HEK293 (cell line): ENCODE measurements around the gene EIF4G3.
A peak's percentile ranks its signal among the peaks of the same experiment; 100 is the strongest.

Experiments used
- CTCF ChIA-PET: fragments of 350-600 bp; formaldehyde crosslinking; extraction: SDS; loops from one replicate; lab custom pipeline; 2021; ENCODE audit warnings: antibody characterized with exemption; lab: Yijun Ruan, JAX
- POLR2A ChIA-PET: fragments of 300-600 bp; formaldehyde crosslinking; extraction: SDS; loops from one replicate; lab custom pipeline; 2020; ENCODE audit warnings: antibody characterized with exemption, inconsistent platforms; lab: Yijun Ruan, JAX
- H3K27ac ChIP-seq: fragments of 200-500 bp; sonication (Bioruptor generic); 2 replicates; pipeline ENCODE4 v1.5.1; 2014; ENCODE audit warnings: low read depth, low read length, control low read depth, inconsistent platforms; ENCODE audit errors: extremely low read depth
- H3K36me3 ChIP-seq, 2 experiments: fragments of 200-500 bp in 1 of 2; sonication (Bioruptor generic) in 1 of 2; 1 replicate in 1 of 2; 2 replicates in 1 of 2; pipeline ENCODE4 v1.5.1; 2014 to 2017; ENCODE audit warnings: inconsistent platforms in 2 of 2, low read length in 2 of 2; ENCODE audit not compliant: control insufficient read depth in 2 of 2, insufficient read depth in 1 of 2
- H3K4me1 ChIP-seq: fragments of 200-500 bp; sonication (Bioruptor generic); 2 replicates; pipeline ENCODE4 v1.5.1; 2014; ENCODE audit warnings: mild to moderate bottlenecking, low read length, inconsistent platforms; ENCODE audit not compliant: control insufficient read depth, insufficient read depth
- H3K4me3 ChIP-seq: 2 replicates; pipeline ENCODE4 v1.5.1; 2011; ENCODE audit warnings: low read depth, mild to moderate bottlenecking, control low read depth, low read length, moderate library complexity
- H3K9me3 ChIP-seq: fragments of 200-500 bp; sonication (Bioruptor generic); 2 replicates; pipeline ENCODE4 v1.5.1; 2014; ENCODE audit warnings: low read depth, low read length, inconsistent platforms; ENCODE audit not compliant: control insufficient read depth, insufficient read depth
- GLI2 ChIP-seq: fragments of 450-650 bp; formaldehyde crosslinking; IDR thresholded peaks from 2 replicates; pipeline ENCODE4; 2017; ENCODE audit warnings: missing biosample characterization, missing genetic modification characterization, low read depth, borderline replicate concordance
- KLF9 ChIP-seq: fragments of 450-650 bp; formaldehyde crosslinking; IDR thresholded peaks from 2 replicates; pipeline ENCODE4 v1.5.1; 2016; ENCODE audit warnings: missing biosample characterization, missing genetic modification characterization, low read depth
- MYNN ChIP-seq: fragments of 450-650 bp; formaldehyde crosslinking; IDR thresholded peaks from 2 replicates; pipeline ENCODE4 v1.5.1; 2016; ENCODE audit warnings: missing biosample characterization, missing genetic modification characterization, borderline replicate concordance
- MZF1 ChIP-seq: fragments of 450-650 bp; formaldehyde crosslinking; IDR thresholded peaks from 2 replicates; pipeline ENCODE4 v1.5.1; 2017; ENCODE audit warnings: missing biosample characterization, missing genetic modification characterization, borderline replicate concordance
- SALL2 ChIP-seq: fragments of 450-650 bp; formaldehyde crosslinking; IDR thresholded peaks from 2 replicates; pipeline ENCODE4 v1.5.0; 2017; ENCODE audit warnings: missing biosample characterization, mild to moderate bottlenecking, missing genetic modification characterization, borderline replicate concordance
- SP2 ChIP-seq: fragments of 450-650 bp; formaldehyde crosslinking; IDR thresholded peaks from 2 replicates; pipeline ENCODE4 v1.5.1; 2016; ENCODE audit warnings: missing biosample characterization, missing genetic modification characterization
- ZFP37 ChIP-seq: fragments of 450-650 bp; formaldehyde crosslinking; IDR thresholded peaks from 2 replicates; pipeline ENCODE4 v1.5.1; 2016; ENCODE audit warnings: missing biosample characterization, missing genetic modification characterization
- ZIC2 ChIP-seq: fragments of 450-650 bp; formaldehyde crosslinking; IDR thresholded peaks from 2 replicates; pipeline ENCODE4 v1.5.1; 2016; ENCODE audit warnings: missing biosample characterization, missing genetic modification characterization
- ZNF175 ChIP-seq: fragments of 450-650 bp; formaldehyde crosslinking; IDR thresholded peaks from 2 replicates; pipeline ENCODE4 v1.5.1; 2016; ENCODE audit warnings: missing biosample characterization, missing genetic modification characterization
- ZNF23 ChIP-seq: fragments of 450-650 bp; formaldehyde crosslinking; IDR thresholded peaks from 2 replicates; pipeline ENCODE4 v1.5.1; 2016; ENCODE audit warnings: missing biosample characterization, missing genetic modification characterization, borderline replicate concordance
- ZNF335 ChIP-seq: fragments of 450-650 bp; formaldehyde crosslinking; conservative IDR thresholded peaks from 2 replicates; pipeline ENCODE4 v1.5.1; 2016; ENCODE audit warnings: missing biosample characterization, missing genetic modification characterization
- ZNF473 ChIP-seq: fragments of 450-650 bp; formaldehyde crosslinking; IDR thresholded peaks from 2 replicates; pipeline ENCODE4 v1.5.1; 2017; ENCODE audit warnings: missing biosample characterization, missing genetic modification characterization
- ZNF555 ChIP-seq: fragments of 450-650 bp; formaldehyde crosslinking; conservative IDR thresholded peaks from 2 replicates; pipeline ENCODE4 v1.5.1; 2017; ENCODE audit warnings: missing biosample characterization, mild to moderate bottlenecking, missing genetic modification characterization, inconsistent platforms
- ZNF596 ChIP-seq: fragments of 450-650 bp; IDR thresholded peaks from 2 replicates; pipeline ENCODE4 v1.5.0; 2018; ENCODE audit warnings: missing biosample characterization, mild to moderate bottlenecking, missing genetic modification characterization, moderate library complexity
- ZNF658 ChIP-seq: fragments of 450-650 bp; formaldehyde crosslinking; IDR thresholded peaks from 2 replicates; pipeline ENCODE4; 2016; ENCODE audit warnings: missing biosample characterization, missing genetic modification characterization
- ZNF747 ChIP-seq: fragments of 450-650 bp; formaldehyde crosslinking; IDR thresholded peaks from 2 replicates; pipeline ENCODE4 v1.5.1; 2016; ENCODE audit warnings: missing biosample characterization, missing genetic modification characterization
- ZNF768 ChIP-seq: fragments of 450-650 bp; formaldehyde crosslinking; IDR thresholded peaks from 2 replicates; pipeline ENCODE4 v1.5.1; 2018; ENCODE audit warnings: missing biosample characterization, mild to moderate bottlenecking, missing genetic modification characterization
- ZSCAN23 ChIP-seq: fragments of 450-650 bp; formaldehyde crosslinking; IDR thresholded peaks from 2 replicates; pipeline ENCODE4 v1.5.1; 2016; ENCODE audit warnings: missing biosample characterization, missing genetic modification characterization
- TF ChIP-seq, protein P1 (sequence below): fragments of 450-650 bp; formaldehyde crosslinking; conservative IDR thresholded peaks from 2 replicates; pipeline ENCODE4 v1.5.1; 2016; ENCODE audit warnings: low read depth, missing biosample characterization, missing genetic modification characterization
- TF ChIP-seq, protein P2 (sequence below): fragments of 450-650 bp; formaldehyde crosslinking; IDR thresholded peaks from 2 replicates; pipeline ENCODE4 v1.5.1; 2016; ENCODE audit warnings: missing biosample characterization, missing genetic modification characterization
- TF ChIP-seq, protein P3 (sequence below): fragments of 450-650 bp; formaldehyde crosslinking; IDR thresholded peaks from 2 replicates; pipeline ENCODE4 v1.5.1; 2016; ENCODE audit warnings: missing biosample characterization, missing genetic modification characterization

EIF4G3 gene

DNA sequence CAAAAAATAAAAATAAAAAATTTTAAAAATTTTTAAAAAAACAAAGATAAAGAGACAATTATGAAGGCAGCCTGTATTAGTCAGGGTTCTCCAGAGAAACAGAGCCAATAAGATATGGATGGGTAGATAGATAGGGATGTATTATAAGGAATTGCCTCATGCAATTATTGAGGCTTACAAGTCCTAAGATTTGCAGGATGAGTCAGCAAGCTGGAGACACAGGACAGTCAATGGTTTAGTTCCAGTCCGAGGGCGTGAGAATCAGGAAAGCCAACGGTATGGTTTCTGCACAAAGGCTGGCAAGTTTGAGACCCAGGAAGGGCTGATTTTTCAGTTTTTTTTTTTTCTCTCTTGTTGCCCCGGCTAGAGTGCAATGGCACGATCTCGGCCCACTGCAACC lies 24.1 kb upstream of the EIF4G3 start (continued):
- TF ChIP-seq, protein P1, sequence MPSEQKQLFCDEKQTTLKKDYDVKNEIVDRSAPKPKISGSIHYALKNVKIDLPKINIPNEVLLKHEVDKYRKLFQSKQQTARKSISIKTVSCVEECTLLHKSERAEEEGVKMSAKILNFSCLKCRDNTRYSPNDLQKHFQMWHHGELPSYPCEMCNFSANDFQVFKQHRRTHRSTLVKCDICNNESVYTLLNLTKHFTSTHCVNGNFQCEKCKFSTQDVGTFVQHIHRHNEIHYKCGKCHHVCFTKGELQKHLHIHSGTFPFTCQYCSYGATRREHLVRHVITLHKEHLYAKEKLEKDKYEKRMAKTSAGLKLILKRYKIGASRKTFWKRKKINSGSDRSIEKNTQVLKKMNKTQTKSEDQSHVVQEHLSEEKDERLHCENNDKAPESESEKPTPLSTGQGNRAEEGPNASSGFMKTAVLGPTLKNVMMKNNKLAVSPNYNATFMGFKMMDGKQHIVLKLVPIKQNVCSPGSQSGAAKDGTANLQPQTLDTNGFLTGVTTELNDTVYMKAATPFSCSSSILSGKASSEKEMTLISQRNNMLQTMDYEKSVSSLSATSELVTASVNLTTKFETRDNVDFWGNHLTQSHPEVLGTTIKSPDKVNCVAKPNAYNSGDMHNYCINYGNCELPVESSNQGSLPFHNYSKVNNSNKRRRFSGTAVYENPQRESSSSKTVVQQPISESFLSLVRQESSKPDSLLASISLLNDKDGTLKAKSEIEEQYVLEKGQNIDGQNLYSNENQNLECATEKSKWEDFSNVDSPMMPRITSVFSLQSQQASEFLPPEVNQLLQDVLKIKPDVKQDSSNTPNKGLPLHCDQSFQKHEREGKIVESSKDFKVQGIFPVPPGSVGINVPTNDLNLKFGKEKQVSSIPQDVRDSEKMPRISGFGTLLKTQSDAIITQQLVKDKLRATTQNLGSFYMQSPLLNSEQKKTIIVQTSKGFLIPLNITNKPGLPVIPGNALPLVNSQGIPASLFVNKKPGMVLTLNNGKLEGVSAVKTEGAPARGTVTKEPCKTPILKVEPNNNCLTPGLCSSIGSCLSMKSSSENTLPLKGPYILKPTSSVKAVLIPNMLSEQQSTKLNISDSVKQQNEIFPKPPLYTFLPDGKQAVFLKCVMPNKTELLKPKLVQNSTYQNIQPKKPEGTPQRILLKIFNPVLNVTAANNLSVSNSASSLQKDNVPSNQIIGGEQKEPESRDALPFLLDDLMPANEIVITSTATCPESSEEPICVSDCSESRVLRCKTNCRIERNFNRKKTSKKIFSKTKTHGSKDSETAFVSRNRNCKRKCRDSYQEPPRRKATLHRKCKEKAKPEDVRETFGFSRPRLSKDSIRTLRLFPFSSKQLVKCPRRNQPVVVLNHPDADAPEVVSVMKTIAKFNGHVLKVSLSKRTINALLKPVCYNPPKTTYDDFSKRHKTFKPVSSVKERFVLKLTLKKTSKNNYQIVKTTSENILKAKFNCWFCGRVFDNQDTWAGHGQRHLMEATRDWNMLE = no peak
- TF ChIP-seq ZNF747 (tag by site-specific recombination) = no peak
- no peak for TF ChIP-seq ZNF175 (tag by site-specific recombination)
- no peak for TF ChIP-seq ZFP37 (tag by site-specific recombination)
- no peak for TF ChIP-seq SP2 (tag by site-specific recombination)
- TF ChIP-seq, all 188 proteins: peak for 0

DNA sequence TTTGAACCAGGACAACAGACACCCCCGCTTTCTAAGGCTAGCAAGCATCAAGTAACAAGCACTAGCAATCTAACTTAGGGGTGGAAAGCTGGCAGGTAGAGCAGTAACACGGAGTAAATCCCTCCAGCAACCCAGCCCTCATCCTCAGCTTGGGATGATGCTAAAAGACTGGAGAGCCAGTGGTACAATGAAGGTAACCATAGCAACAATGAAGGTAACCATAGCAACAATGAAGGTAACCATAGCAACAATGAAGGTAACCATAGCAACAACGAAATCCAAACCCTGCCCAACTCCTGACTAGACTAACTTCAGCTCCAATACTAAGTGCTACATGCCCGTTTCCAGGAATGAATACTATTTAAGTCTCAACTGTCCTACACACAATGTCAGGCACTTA lies 22.2 kb upstream of the EIF4G3 start:
- H3K4me1 ChIP-seq = no peaks in the 10 kb centered on the region
- CTCF ChIA-PET = interaction anchor here (1.3 to 1.4 kb wide), 2 partner anchors 18 to 502 kb away, joined by 4 read pairs; no protein-coding TSS in a partner anchor
- no peak overlapping the region for H3K4me3 ChIP-seq
- H3K9me3 ChIP-seq = no peaks in the 10 kb centered on the region
- H3K36me3 ChIP-seq = no peaks in the 10 kb centered on the region
- TF ChIP-seq MYNN (tag by site-specific recombination) (peak; percentile 70; the same call in 1 of the 2 replicates), KLF9 (no peak)
- no peak overlapping the region for H3K27ac ChIP-seq
- POLR2A ChIA-PET = no interaction called here

DNA sequence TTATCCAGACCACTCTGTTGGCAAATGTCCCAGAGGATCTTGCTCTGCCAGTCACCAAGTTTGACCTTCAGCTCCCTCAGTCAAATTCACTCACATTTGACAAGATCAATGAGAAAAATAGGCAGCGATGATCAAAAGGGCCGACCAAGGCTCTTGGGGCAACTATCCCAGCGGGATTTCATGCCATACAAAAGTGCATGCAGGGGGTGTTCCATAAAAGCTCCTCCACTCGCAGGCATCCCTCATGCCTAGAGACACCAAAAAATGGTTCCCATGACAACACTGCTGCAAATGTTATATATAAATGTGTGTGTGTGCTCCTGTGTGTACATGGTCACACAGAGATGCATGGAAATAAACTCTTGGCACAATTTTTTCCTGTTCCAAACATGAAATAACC lies 16.2 kb upstream of the EIF4G3 start:
- Histone ChIP-seq H3K9me3 (no peaks in the 10 kb centered on the region), H3K4me1 (no peaks in the 10 kb centered on the region), H3K4me3 (no peak overlapping the region), H3K36me3 (no peaks in the 10 kb centered on the region), H3K27ac (no peak overlapping the region)
- ChIA-PET POLR2A (no interaction called here), CTCF (interaction anchor here (0.6 to 2.7 kb wide), 3 partner anchors 38 to 497 kb away, joined by 4 to 13 read pairs (median 5); no protein-coding TSS in a partner anchor)
- no peak for TF ChIP-seq ZSCAN23 (tag by site-specific recombination)
- no peak for TF ChIP-seq ZIC2 (tag by site-specific recombination)
- no peak for TF ChIP-seq MZF1 (tag by site-specific recombination)
- TF ChIP-seq ZNF23 (tag by site-specific recombination) = no peak
- no peak for TF ChIP-seq SALL2 (tag by site-specific recombination)
- TF ChIP-seq GLI2 = no peak
- no peak for TF ChIP-seq ZNF768
- no peak for TF ChIP-seq ZNF658 (tag by site-specific recombination)
- no peak for TF ChIP-seq ZNF473 (tag by site-specific recombination)
- TF ChIP-seq ZNF555 (tag by site-specific recombination) = no peak
- TF ChIP-seq, protein P2, sequence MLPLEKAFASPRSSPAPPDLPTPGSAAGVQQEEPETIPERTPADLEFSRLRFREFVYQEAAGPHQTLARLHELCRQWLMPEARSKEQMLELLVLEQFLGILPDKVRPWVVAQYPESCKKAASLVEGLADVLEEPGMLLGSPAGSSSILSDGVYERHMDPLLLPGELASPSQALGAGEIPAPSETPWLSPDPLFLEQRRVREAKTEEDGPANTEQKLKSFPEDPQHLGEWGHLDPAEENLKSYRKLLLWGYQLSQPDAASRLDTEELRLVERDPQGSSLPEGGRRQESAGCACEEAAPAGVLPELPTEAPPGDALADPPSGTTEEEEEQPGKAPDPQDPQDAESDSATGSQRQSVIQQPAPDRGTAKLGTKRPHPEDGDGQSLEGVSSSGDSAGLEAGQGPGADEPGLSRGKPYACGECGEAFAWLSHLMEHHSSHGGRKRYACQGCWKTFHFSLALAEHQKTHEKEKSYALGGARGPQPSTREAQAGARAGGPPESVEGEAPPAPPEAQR (tag by site-specific recombination) = no peak
- TF ChIP-seq, protein P3, sequence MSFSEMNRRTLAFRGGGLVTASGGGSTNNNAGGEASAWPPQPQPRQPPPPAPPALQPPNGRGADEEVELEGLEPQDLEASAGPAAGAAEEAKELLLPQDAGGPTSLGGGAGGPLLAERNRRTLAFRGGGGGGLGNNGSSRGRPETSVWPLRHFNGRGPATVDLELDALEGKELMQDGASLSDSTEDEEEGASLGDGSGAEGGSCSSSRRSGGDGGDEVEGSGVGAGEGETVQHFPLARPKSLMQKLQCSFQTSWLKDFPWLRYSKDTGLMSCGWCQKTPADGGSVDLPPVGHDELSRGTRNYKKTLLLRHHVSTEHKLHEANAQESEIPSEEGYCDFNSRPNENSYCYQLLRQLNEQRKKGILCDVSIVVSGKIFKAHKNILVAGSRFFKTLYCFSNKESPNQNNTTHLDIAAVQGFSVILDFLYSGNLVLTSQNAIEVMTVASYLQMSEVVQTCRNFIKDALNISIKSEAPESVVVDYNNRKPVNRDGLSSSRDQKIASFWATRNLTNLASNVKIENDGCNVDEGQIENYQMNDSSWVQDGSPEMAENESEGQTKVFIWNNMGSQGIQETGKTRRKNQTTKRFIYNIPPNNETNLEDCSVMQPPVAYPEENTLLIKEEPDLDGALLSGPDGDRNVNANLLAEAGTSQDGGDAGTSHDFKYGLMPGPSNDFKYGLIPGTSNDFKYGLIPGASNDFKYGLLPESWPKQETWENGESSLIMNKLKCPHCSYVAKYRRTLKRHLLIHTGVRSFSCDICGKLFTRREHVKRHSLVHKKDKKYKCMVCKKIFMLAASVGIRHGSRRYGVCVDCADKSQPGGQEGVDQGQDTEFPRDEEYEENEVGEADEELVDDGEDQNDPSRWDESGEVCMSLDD (tag by site-specific recombination) = no peak
- no peak for TF ChIP-seq ZNF596 (tag by site-specific recombination)
- no peak for TF ChIP-seq ZNF335 (tag by site-specific recombination)
